IMR-90 (cell line): ENCODE measurements around the gene MIPEP.

ENCODE experiments used
- BHLHE40 ChIP-seq: fragments of 150-350 bp; IDR thresholded peaks from 2 replicates; pipeline ENCODE4 v1.6.1; 2016; ENCODE audit warnings: mild to moderate bottlenecking, low read depth, low read length
- CHD1 ChIP-seq: IDR thresholded peaks from 2 replicates; pipeline ENCODE4 v1.6.1; 2012; ENCODE audit warnings: low read depth, low read length, improper control_type of control experiment
- MXI1 ChIP-seq: IDR thresholded peaks from 2 replicates; pipeline ENCODE4 v1.6.1; 2012; ENCODE audit warnings: low read depth, mild to moderate bottlenecking, low read length, moderate library complexity, borderline replicate concordance
- POLR2A ChIP-seq: IDR thresholded peaks from 2 replicates; pipeline ENCODE4 v1.6.1; 2012; ENCODE audit warnings: mild to moderate bottlenecking, low read depth, low read length
- RCOR1 ChIP-seq: IDR thresholded peaks from 2 replicates; pipeline ENCODE4 v1.6.1; 2012; ENCODE audit warnings: mild to moderate bottlenecking, low read length, improper control_type of control experiment; ENCODE audit not compliant: insufficient replicate concordance
- SMC3 ChIP-seq: fragments of 150-350 bp; IDR thresholded peaks from 2 replicates; pipeline ENCODE4 v1.6.1; 2016; ENCODE audit warnings: low read depth, mild to moderate bottlenecking, antibody characterized with exemption, low read length, moderate library complexity
- TF ChIP-seq, protein P1 (sequence below): conservative IDR thresholded peaks from 2 replicates; pipeline ENCODE4 v1.5.1; 2012; ENCODE audit warnings: mild to moderate bottlenecking, low read depth, low read length, improper control_type of control experiment
- TF ChIP-seq, protein P2 (sequence below): fragments of 150-350 bp; IDR thresholded peaks from 2 replicates; pipeline ENCODE4 v1.6.1; 2017; ENCODE audit warnings: mild to moderate bottlenecking, antibody characterized with exemption, low read length, low read depth

GRCh38 chr13:23852351-23852750 is 36.8 kb downstream of the MIPEP start:
- TF ChIP-seq, protein P1, sequence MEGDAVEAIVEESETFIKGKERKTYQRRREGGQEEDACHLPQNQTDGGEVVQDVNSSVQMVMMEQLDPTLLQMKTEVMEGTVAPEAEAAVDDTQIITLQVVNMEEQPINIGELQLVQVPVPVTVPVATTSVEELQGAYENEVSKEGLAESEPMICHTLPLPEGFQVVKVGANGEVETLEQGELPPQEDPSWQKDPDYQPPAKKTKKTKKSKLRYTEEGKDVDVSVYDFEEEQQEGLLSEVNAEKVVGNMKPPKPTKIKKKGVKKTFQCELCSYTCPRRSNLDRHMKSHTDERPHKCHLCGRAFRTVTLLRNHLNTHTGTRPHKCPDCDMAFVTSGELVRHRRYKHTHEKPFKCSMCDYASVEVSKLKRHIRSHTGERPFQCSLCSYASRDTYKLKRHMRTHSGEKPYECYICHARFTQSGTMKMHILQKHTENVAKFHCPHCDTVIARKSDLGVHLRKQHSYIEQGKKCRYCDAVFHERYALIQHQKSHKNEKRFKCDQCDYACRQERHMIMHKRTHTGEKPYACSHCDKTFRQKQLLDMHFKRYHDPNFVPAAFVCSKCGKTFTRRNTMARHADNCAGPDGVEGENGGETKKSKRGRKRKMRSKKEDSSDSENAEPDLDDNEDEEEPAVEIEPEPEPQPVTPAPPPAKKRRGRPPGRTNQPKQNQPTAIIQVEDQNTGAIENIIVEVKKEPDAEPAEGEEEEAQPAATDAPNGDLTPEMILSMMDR = no peak
- TF ChIP-seq POLR2A (no peak), SMC3 (no peak), BHLHE40 (no peak), CHD1 (no peak), MXI1 (no peak), RCOR1 (no peak)
- TF ChIP-seq, protein P2, sequence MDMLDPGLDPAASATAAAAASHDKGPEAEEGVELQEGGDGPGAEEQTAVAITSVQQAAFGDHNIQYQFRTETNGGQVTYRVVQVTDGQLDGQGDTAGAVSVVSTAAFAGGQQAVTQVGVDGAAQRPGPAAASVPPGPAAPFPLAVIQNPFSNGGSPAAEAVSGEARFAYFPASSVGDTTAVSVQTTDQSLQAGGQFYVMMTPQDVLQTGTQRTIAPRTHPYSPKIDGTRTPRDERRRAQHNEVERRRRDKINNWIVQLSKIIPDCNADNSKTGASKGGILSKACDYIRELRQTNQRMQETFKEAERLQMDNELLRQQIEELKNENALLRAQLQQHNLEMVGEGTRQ = no peak
